ENCODE results near the gene EEF2K.

GRCh38 chr16:22204091-22204655, 1.9 kb upstream of the EEF2K start:
- no peak for TF ChIP-seq ZNF274 (IDR thresholded peaks at IDR 0.05; ENCODE audit: low read depth, low read length)
- no peak for TF ChIP-seq SUZ12 (IDR thresholded peaks at IDR 0.05; ENCODE audit: extremely low read depth, insufficient read depth, insufficient read length)
- no peak for TF ChIP-seq YY1 (IDR thresholded peaks at IDR 0.05; ENCODE audit: insufficient read depth, insufficient read length)

Data from NT2/D1 (cell line).